ENCODE measurements around the gene C16orf46.
A peak's percentile ranks its signal among the peaks of the same experiment; 100 is the strongest.

The C16orf46 gene

GRCh38 chr16:81053761-81054160 is 23.3 kb downstream of the C16orf46 start:
- no peaks in the 10 kb centered on the region for H3K36me3 ChIP-seq (ENCODE audit: control insufficient read depth in 1 of 2, insufficient read depth in 2 of 2, low read length in 2 of 2)
- H3K9ac ChIP-seq (ENCODE audit: low read depth in 1 of 2, low read length in 2 of 2): no peak overlapping the region
- no peaks in the 10 kb centered on the region for H3K27me3 ChIP-seq (ENCODE audit: control insufficient read depth in 1 of 2, insufficient read depth in 2 of 2, low read length in 2 of 2)
- H3K27ac ChIP-seq (ENCODE audit: low read depth, low read length): no peak overlapping the region
- peaks cover 0 to 6% of the 10 kb centered on the region in 2 donors for H3K9me3 ChIP-seq (ENCODE audit: control insufficient read depth in 1 of 2, low read length in 2 of 2)
- no peak overlapping the region for H3K4me3 ChIP-seq (ENCODE audit: low read depth in 1 of 2, low read length in 2 of 2)
- H3K4me1 ChIP-seq (ENCODE audit: control insufficient read depth in 1 of 2, insufficient read depth in 2 of 2, low read length in 2 of 2): no peaks in the 10 kb centered on the region

GRCh38 chr16:81042821-81043220 is 34.2 kb downstream of the C16orf46 start:
- no peaks in the 10 kb centered on the region for H3K27me3 ChIP-seq (ENCODE audit: control insufficient read depth in 1 of 2, insufficient read depth in 2 of 2, low read length in 2 of 2)
- peaks cover 25 to 46% of the 10 kb centered on the region in 2 donors for H3K36me3 ChIP-seq (ENCODE audit: control insufficient read depth in 1 of 2, insufficient read depth in 2 of 2, low read length in 2 of 2)
- H3K4me3 ChIP-seq (ENCODE audit: low read depth in 1 of 2, low read length in 2 of 2): no peak overlapping the region
- no peaks in the 10 kb centered on the region for H3K9me3 ChIP-seq (ENCODE audit: control insufficient read depth in 1 of 2, low read length in 2 of 2)
- H3K27ac ChIP-seq (ENCODE audit: low read depth, low read length): no peak overlapping the region
- H3K9ac ChIP-seq (ENCODE audit: low read depth in 1 of 2, low read length in 2 of 2): no peak overlapping the region
- H3K4me1 ChIP-seq (ENCODE audit: control insufficient read depth in 1 of 2, insufficient read depth in 2 of 2, low read length in 2 of 2): no peaks in the 10 kb centered on the region

GRCh38 chr16:81041696-81042095 is 35.3 kb downstream of the C16orf46 start:
- Histone ChIP-seq H3K9ac (ENCODE audit: low read depth in 1 of 2, low read length in 2 of 2) (no peak overlapping the region), H3K4me3 (ENCODE audit: low read depth in 1 of 2, low read length in 2 of 2) (no peak overlapping the region), H3K36me3 (ENCODE audit: control insufficient read depth in 1 of 2, insufficient read depth in 2 of 2, low read length in 2 of 2) (peaks cover 28 to 46% of the 10 kb centered on the region in 2 donors), H3K9me3 (ENCODE audit: control insufficient read depth in 1 of 2, low read length in 2 of 2) (no peaks in the 10 kb centered on the region), H3K27ac (ENCODE audit: low read depth, low read length) (no peak overlapping the region), H3K4me1 (ENCODE audit: control insufficient read depth in 1 of 2, insufficient read depth in 2 of 2, low read length in 2 of 2) (peaks cover 7 to 11% of the 10 kb centered on the region in 2 donors), H3K27me3 (ENCODE audit: control insufficient read depth in 1 of 2, insufficient read depth in 2 of 2, low read length in 2 of 2) (no peaks in the 10 kb centered on the region)

- no peak overlapping the region for H3K27ac ChIP-seq (ENCODE audit: low read depth, low read length)
- peaks cover 28 to 46% of the 10 kb centered on the region in 2 donors for H3K36me3 ChIP-seq (ENCODE audit: control insufficient read depth in 1 of 2, insufficient read depth in 2 of 2, low read length in 2 of 2)
- no peaks in the 10 kb centered on the region for H3K27me3 ChIP-seq (ENCODE audit: control insufficient read depth in 1 of 2, insufficient read depth in 2 of 2, low read length in 2 of 2)
- H3K4me1 ChIP-seq (ENCODE audit: control insufficient read depth in 1 of 2, insufficient read depth in 2 of 2, low read length in 2 of 2): peaks cover 10 to 15% of the 10 kb centered on the region in 2 donors
- H3K4me3 ChIP-seq (ENCODE audit: low read depth in 1 of 2, low read length in 2 of 2): no peak overlapping the region
- H3K9ac ChIP-seq (ENCODE audit: low read depth in 1 of 2, low read length in 2 of 2): no peak overlapping the region
- H3K9me3 ChIP-seq (ENCODE audit: control insufficient read depth in 1 of 2, low read length in 2 of 2): no peaks in the 10 kb centered on the region
Measured at GRCh38 chr16:81040842-81041241, 36.2 kb downstream of the C16orf46 start.

GRCh38 chr16:81040131-81040530 is 36.9 kb downstream of the C16orf46 start:
- Histone ChIP-seq H3K9ac (ENCODE audit: low read depth in 1 of 2, low read length in 2 of 2) (no peak overlapping the region), H3K27me3 (ENCODE audit: control insufficient read depth in 1 of 2, insufficient read depth in 2 of 2, low read length in 2 of 2) (no peaks in the 10 kb centered on the region), H3K36me3 (ENCODE audit: control insufficient read depth in 1 of 2, insufficient read depth in 2 of 2, low read length in 2 of 2) (peaks cover 24 to 39% of the 10 kb centered on the region in 2 donors), H3K9me3 (ENCODE audit: control insufficient read depth in 1 of 2, low read length in 2 of 2) (no peaks in the 10 kb centered on the region), H3K4me3 (ENCODE audit: low read depth in 1 of 2, low read length in 2 of 2) (no peak overlapping the region), H3K27ac (ENCODE audit: low read depth, low read length) (no peak overlapping the region), H3K4me1 (ENCODE audit: control insufficient read depth in 1 of 2, insufficient read depth in 2 of 2, low read length in 2 of 2) (peaks cover 13 to 18% of the 10 kb centered on the region in 2 donors)

GRCh38 chr16:81036751-81037350 is 40.2 kb downstream of the C16orf46 start:
- Histone ChIP-seq H3K27ac (ENCODE audit: low read depth, low read length) (no peak overlapping the region), H3K36me3 (ENCODE audit: control insufficient read depth in 1 of 2, insufficient read depth in 2 of 2, low read length in 2 of 2) (peaks cover 7 to 8% of the 10 kb centered on the region in 2 donors), H3K27me3 (ENCODE audit: control insufficient read depth in 1 of 2, insufficient read depth in 2 of 2, low read length in 2 of 2) (no peaks in the 10 kb centered on the region), H3K9ac (ENCODE audit: low read depth in 1 of 2, low read length in 2 of 2) (peak overlapping the region; percentile 64 to 67), H3K4me1 (ENCODE audit: control insufficient read depth in 1 of 2, insufficient read depth in 2 of 2, low read length in 2 of 2) (peaks cover 16 to 18% of the 10 kb centered on the region in 2 donors), H3K9me3 (ENCODE audit: control insufficient read depth in 1 of 2, low read length in 2 of 2) (no peaks in the 10 kb centered on the region), H3K4me3 (ENCODE audit: low read depth in 1 of 2, low read length in 2 of 2) (peak overlapping the region; percentile 81 to 82)

GRCh38 chr16:81035975-81036750 is 40.9 kb downstream of the C16orf46 start:
- no peaks in the 10 kb centered on the region for H3K27me3 ChIP-seq (ENCODE audit: control insufficient read depth in 1 of 2, insufficient read depth in 2 of 2, low read length in 2 of 2)
- peaks cover 16 to 18% of the 10 kb centered on the region in 2 donors for H3K4me1 ChIP-seq (ENCODE audit: control insufficient read depth in 1 of 2, insufficient read depth in 2 of 2, low read length in 2 of 2)
- no peaks in the 10 kb centered on the region for H3K9me3 ChIP-seq (ENCODE audit: control insufficient read depth in 1 of 2, low read length in 2 of 2)
- H3K27ac ChIP-seq (ENCODE audit: low read depth, low read length): no peak overlapping the region
- H3K9ac ChIP-seq (ENCODE audit: low read depth in 1 of 2, low read length in 2 of 2): peak overlapping the region; percentile 64 to 67
- peak overlapping the region; percentile 81 to 82 for H3K4me3 ChIP-seq (ENCODE audit: low read depth in 1 of 2, low read length in 2 of 2)
- H3K36me3 ChIP-seq (ENCODE audit: control insufficient read depth in 1 of 2, insufficient read depth in 2 of 2, low read length in 2 of 2): peaks cover under 1 to 2% of the 10 kb centered on the region in 2 donors

GRCh38 chr16:81035398-81035974 is 41.6 kb downstream of the C16orf46 start, which contains the start of gene ATMIN:
ATMIN (plus strand) TSS chr16:81035842; CDS start chr16:81035871, 29 bp downstream.
- no peaks in the 10 kb centered on the region for H3K27me3 ChIP-seq (ENCODE audit: control insufficient read depth in 1 of 2, insufficient read depth in 2 of 2, low read length in 2 of 2)
- no peak within 1 kb of the TSS for H3K27ac ChIP-seq (ENCODE audit: low read depth, low read length)
- peak within 1 kb of the TSS; percentile 81 to 82 for H3K4me3 ChIP-seq (ENCODE audit: low read depth in 1 of 2, low read length in 2 of 2)
- no peaks in the 10 kb centered on the region for H3K9me3 ChIP-seq (ENCODE audit: control insufficient read depth in 1 of 2, low read length in 2 of 2)
- H3K4me1 ChIP-seq (ENCODE audit: control insufficient read depth in 1 of 2, insufficient read depth in 2 of 2, low read length in 2 of 2): peaks cover 16 to 18% of the 10 kb centered on the region in 2 donors
- peaks cover 0 to 2% of the 10 kb centered on the region in 2 donors for H3K36me3 ChIP-seq (ENCODE audit: control insufficient read depth in 1 of 2, insufficient read depth in 2 of 2, low read length in 2 of 2)
- peak within 1 kb of the TSS; percentile 64 to 67 for H3K9ac ChIP-seq (ENCODE audit: low read depth in 1 of 2, low read length in 2 of 2)

GRCh38 chr16:81029930-81030604 is 47.0 kb downstream of the C16orf46 start:
- Histone ChIP-seq H3K36me3 (ENCODE audit: control insufficient read depth in 1 of 2, insufficient read depth in 2 of 2, low read length in 2 of 2) (peaks cover 0 to 14% of the 10 kb centered on the region in 2 donors), H3K9me3 (ENCODE audit: control insufficient read depth in 1 of 2, low read length in 2 of 2) (no peaks in the 10 kb centered on the region), H3K27me3 (ENCODE audit: control insufficient read depth in 1 of 2, insufficient read depth in 2 of 2, low read length in 2 of 2) (no peaks in the 10 kb centered on the region), H3K4me1 (ENCODE audit: control insufficient read depth in 1 of 2, insufficient read depth in 2 of 2, low read length in 2 of 2) (peaks cover 0 to 2% of the 10 kb centered on the region in 2 donors), H3K27ac (ENCODE audit: low read depth, low read length) (no peak overlapping the region), H3K4me3 (ENCODE audit: low read depth in 1 of 2, low read length in 2 of 2) (no peak overlapping the region), H3K9ac (ENCODE audit: low read depth in 1 of 2, low read length in 2 of 2) (no peak overlapping the region)
